ENCODE data around the gene ZNF32.

ZNF32 gene

DNA sequence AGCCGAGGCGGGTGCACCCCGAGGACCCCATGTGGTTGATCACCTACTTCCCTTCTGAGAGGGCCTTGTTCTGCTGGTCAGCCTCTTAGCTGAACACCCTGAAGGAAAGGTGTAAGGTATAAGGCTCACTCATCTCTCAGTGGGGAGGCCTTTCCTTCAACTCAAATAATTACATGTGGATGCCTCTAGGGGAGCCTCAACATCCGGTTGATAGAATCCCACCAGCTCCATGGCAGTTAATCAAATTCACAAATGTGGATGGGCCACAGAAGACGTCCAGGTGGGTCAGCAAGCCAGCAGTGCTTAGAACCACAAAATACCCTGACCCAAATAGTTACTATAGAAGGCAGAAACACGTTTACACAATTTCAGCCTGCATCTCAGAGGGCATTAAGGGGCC is 37.7 kb upstream of the ZNF32 start:
- Histone ChIP-seq H3K4me3 (ENCODE audit: severe bottlenecking) (no peak overlapping the region), H3K36me3 (ENCODE audit: low read depth) (no peaks in the 10 kb centered on the region), H3K9me3 (ENCODE audit: severe bottlenecking) (no peaks in the 10 kb centered on the region), H3K27me3 (ENCODE audit: insufficient read depth, poor library complexity, severe bottlenecking) (peaks cover 3% of the 10 kb centered on the region), H3K4me1 (ENCODE audit: insufficient read depth, poor library complexity, severe bottlenecking) (no peaks in the 10 kb centered on the region), H3K27ac (ENCODE audit: poor library complexity, severe bottlenecking) (no peak overlapping the region)
- ATAC-seq (ENCODE audit: low read depth) (no peak), DNase-seq (ENCODE audit: low spot score) (no peak)
- TF ChIP-seq, protein P1, sequence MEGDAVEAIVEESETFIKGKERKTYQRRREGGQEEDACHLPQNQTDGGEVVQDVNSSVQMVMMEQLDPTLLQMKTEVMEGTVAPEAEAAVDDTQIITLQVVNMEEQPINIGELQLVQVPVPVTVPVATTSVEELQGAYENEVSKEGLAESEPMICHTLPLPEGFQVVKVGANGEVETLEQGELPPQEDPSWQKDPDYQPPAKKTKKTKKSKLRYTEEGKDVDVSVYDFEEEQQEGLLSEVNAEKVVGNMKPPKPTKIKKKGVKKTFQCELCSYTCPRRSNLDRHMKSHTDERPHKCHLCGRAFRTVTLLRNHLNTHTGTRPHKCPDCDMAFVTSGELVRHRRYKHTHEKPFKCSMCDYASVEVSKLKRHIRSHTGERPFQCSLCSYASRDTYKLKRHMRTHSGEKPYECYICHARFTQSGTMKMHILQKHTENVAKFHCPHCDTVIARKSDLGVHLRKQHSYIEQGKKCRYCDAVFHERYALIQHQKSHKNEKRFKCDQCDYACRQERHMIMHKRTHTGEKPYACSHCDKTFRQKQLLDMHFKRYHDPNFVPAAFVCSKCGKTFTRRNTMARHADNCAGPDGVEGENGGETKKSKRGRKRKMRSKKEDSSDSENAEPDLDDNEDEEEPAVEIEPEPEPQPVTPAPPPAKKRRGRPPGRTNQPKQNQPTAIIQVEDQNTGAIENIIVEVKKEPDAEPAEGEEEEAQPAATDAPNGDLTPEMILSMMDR (IDR thresholded peaks at IDR 0.05; ENCODE audit: poor library complexity, severe bottlenecking): no peak

DNA sequence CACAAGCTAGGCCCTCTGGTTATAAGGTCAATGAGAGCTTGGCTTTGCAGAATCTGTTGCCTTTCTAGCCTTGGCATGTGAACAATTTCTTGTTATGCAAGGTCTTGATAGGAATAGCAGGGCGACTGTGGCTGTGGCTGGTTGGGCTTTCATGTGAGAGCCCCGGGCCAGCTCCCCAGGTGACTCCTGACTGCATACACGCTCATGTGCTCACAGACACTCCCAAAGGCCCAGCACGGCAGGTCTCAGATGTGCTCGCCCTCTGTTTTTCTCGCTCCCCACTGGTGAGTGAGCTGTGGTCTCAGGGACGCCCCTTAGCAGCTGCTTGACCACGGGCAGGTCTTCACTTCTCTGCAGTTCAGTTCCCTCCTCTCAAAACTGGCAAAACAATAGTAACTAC is 37.1 kb upstream of the ZNF32 start:
- no peak overlapping the region for H3K27ac ChIP-seq (ENCODE audit: poor library complexity, severe bottlenecking)
- H3K9me3 ChIP-seq (ENCODE audit: severe bottlenecking): no peaks in the 10 kb centered on the region
- no peaks in the 10 kb centered on the region for H3K4me1 ChIP-seq (ENCODE audit: insufficient read depth, poor library complexity, severe bottlenecking)
- DNase-seq (ENCODE audit: low spot score): no peak
- TF ChIP-seq, protein P1 (IDR thresholded peaks at IDR 0.05; ENCODE audit: poor library complexity, severe bottlenecking): no peak
- H3K4me3 ChIP-seq (ENCODE audit: severe bottlenecking): no peak overlapping the region
- peaks cover 3% of the 10 kb centered on the region for H3K27me3 ChIP-seq (ENCODE audit: insufficient read depth, poor library complexity, severe bottlenecking)
- no peak for ATAC-seq (ENCODE audit: low read depth)
- no peaks in the 10 kb centered on the region for H3K36me3 ChIP-seq (ENCODE audit: low read depth)

DNA sequence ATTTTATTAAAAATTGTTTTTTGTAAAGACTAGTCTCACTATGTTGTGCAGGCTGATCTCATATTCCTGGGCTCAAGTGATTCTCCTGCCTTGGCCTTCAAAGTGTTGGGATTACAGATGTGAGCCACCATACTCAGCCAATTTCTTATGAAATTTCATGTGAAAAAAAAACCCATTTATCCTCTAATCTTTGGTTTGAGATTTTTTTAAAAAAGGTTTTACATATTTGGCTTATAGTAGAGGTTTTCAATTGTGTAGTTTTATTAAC is 35.5 kb upstream of the ZNF32 start:
- TF ChIP-seq, protein P1 (IDR thresholded peaks at IDR 0.05; ENCODE audit: poor library complexity, severe bottlenecking): no peak
- no peak for DNase-seq (ENCODE audit: low spot score)

DNA sequence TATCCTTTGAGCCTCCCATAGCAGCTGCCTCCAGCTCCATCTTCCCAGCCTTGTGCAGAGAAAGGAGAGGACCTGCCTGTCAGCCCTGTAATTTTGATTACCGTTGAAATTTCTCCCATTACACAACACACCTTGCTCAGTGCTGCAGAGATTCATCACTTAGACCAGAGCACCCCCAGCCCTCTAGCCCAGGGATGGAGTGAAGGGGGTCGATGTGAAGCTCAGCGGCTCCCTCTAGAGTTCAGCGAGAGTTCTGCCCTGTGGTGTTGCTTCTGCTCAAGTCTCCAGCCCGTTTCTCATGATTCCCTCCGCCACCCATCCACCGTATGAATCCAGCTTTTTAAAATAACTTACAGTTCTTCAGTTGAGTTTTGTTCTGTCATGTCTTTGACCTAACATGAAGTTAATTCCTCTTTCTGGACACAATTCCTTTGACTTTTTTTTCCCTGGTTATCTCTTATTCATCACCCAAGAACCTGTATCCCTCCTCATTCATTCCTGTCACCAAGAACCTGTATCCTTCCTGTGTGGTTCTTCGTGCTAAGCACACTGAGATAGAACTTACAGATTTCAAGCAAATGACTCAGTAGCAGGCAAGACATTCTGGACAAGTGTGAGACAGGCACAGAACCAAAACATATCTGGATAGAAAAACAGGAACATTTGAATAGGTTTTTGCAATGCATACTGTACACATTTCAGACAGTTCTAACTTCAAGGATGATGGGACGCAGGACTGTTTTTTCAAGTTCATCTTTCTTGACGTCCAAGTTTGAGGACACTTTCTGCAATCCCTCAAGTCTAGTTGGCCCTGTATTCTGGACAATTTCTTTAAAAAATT is 35.0 kb upstream of the ZNF32 start:
- no peaks in the 10 kb centered on the region for H3K36me3 ChIP-seq (ENCODE audit: low read depth)
- H3K4me3 ChIP-seq (ENCODE audit: severe bottlenecking): no peak overlapping the region
- no peak overlapping the region for H3K27ac ChIP-seq (ENCODE audit: poor library complexity, severe bottlenecking)
- no peaks in the 10 kb centered on the region for H3K9me3 ChIP-seq (ENCODE audit: severe bottlenecking)
- no peak for DNase-seq (ENCODE audit: low spot score)
- H3K4me1 ChIP-seq (ENCODE audit: insufficient read depth, poor library complexity, severe bottlenecking): no peaks in the 10 kb centered on the region
- H3K27me3 ChIP-seq (ENCODE audit: insufficient read depth, poor library complexity, severe bottlenecking): no peaks in the 10 kb centered on the region
- TF ChIP-seq, protein P1 (IDR thresholded peaks at IDR 0.05; ENCODE audit: poor library complexity, severe bottlenecking): peak; percentile 41
- ATAC-seq (ENCODE audit: low read depth): no peak; the same call in 2 of the 3 replicates

More for the DNA sequence above, 35.5 kb upstream of the ZNF32 start:
- no peak for ATAC-seq (ENCODE audit: low read depth)
- H3K9me3 ChIP-seq (ENCODE audit: severe bottlenecking): no peaks in the 10 kb centered on the region
- no peaks in the 10 kb centered on the region for H3K4me1 ChIP-seq (ENCODE audit: insufficient read depth, poor library complexity, severe bottlenecking)
- no peak overlapping the region for H3K27ac ChIP-seq (ENCODE audit: poor library complexity, severe bottlenecking)
- no peaks in the 10 kb centered on the region for H3K27me3 ChIP-seq (ENCODE audit: insufficient read depth, poor library complexity, severe bottlenecking)
- H3K36me3 ChIP-seq (ENCODE audit: low read depth): no peaks in the 10 kb centered on the region
- no peak overlapping the region for H3K4me3 ChIP-seq (ENCODE audit: severe bottlenecking)

DNA sequence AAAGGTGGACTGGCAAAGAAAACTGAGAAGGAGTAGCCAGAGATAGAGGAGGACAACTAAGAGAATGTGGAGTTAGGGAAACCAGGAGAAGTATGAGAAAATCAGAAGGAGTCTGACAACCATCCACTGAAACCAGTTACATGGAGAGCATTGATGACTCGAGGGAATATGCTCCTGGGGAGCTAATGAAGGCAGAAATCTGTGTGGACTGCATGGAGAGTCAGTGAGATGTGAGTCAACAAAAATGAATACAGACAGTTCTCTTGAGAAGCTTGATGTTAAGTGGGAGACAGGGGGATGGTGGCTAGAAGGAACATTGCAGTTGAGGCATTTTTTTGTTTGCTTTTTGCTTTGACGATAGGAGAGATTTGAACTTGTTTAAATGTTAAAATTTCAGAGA is 34.3 kb upstream of the ZNF32 start:
- Histone ChIP-seq H3K9me3 (ENCODE audit: severe bottlenecking) (no peaks in the 10 kb centered on the region), H3K4me3 (ENCODE audit: severe bottlenecking) (no peak overlapping the region), H3K27me3 (ENCODE audit: insufficient read depth, poor library complexity, severe bottlenecking) (no peaks in the 10 kb centered on the region), H3K4me1 (ENCODE audit: insufficient read depth, poor library complexity, severe bottlenecking) (no peaks in the 10 kb centered on the region), H3K36me3 (ENCODE audit: low read depth) (no peaks in the 10 kb centered on the region), H3K27ac (ENCODE audit: poor library complexity, severe bottlenecking) (no peak overlapping the region)
- TF ChIP-seq, protein P1 (IDR thresholded peaks at IDR 0.05; ENCODE audit: poor library complexity, severe bottlenecking): no peak
- ATAC-seq (ENCODE audit: low read depth) (no peak), DNase-seq (ENCODE audit: low spot score) (no peak)
